Tibial nerve (tissue), 4 donors: ENCODE data around the gene FGF14.

Experiments used
- CTCF ChIP-seq, 5 experiments: fragments of 200-600 bp in 3 of 5; fragments of 450-650 bp in 2 of 5; sonication (generic) in 3 of 5; IDR thresholded peaks; one replicate each; pipeline ENCODE4 v1.5.1; 2016 to 2019; ENCODE audit warnings: antibody characterized with exemption in 5 of 5, mild to moderate bottlenecking in 3 of 5, moderate library complexity in 2 of 5
- EP300 ChIP-seq, 2 donors: sonication (generic); formaldehyde crosslinking; IDR thresholded peaks; one replicate each; pipeline ENCODE4 v1.6.1; 2017; ENCODE audit warnings: antibody characterized with exemption in 2 of 2, mild to moderate bottlenecking in 1 of 2
- POLR2A ChIP-seq, 2 donors: fragments of 450-650 bp; IDR thresholded peaks; one replicate each; pipeline ENCODE4 v1.6.1; 2017; ENCODE audit warnings: antibody characterized with exemption in 2 of 2, mild to moderate bottlenecking in 2 of 2, moderate library complexity in 2 of 2

- TF ChIP-seq CTCF (IDR thresholded peaks at IDR 0.05): no peak
- no peak for TF ChIP-seq EP300 (IDR thresholded peaks at IDR 0.05)
- no peak for TF ChIP-seq POLR2A (IDR thresholded peaks at IDR 0.05)
These were observed 526.8 kb downstream of the FGF14 start for GRCh38 chr13:101875091-101875490.
